ENCODE measurements around the gene SCUBE2. TPM values are rescaled to one million over a fixed set of nuclear protein-coding genes. Genes with fewer than 3 reads are reported as not detected.

Gene SCUBE2
- total and polyA plus RNA-seq, 2 donors, result 2.1 to 2.5 TPM

- H3K36me3 ChIP-seq (ENCODE audit: control insufficient read depth in 2 of 2, insufficient read depth in 2 of 2, low read length in 1 of 2), result no peaks in the 10 kb centered on the region
- no peak for DNase-seq (ENCODE audit: low read depth in 6 of 9, low spot score in 9 of 9)
- H3K27ac ChIP-seq (ENCODE audit: low read depth in 1 of 2, low read length in 1 of 2), result no peak overlapping the region
- H3K4me3 ChIP-seq (ENCODE audit: low read length in 2 of 2), result no peak overlapping the region
- WGBS, result 88% methylated on average over 5 of the region's 5 CpGs
- H3K9me3 ChIP-seq (ENCODE audit: control insufficient read depth in 2 of 2, insufficient read depth in 1 of 2, low read length in 1 of 2), result no peaks in the 10 kb centered on the region
- peaks cover 0 to 2% of the 10 kb centered on the region in 2 donors for H3K27me3 ChIP-seq (ENCODE audit: control insufficient read depth in 2 of 2, insufficient read depth in 1 of 2, low read length in 1 of 2)
- H3K4me1 ChIP-seq (ENCODE audit: control insufficient read depth in 2 of 2, insufficient read depth in 2 of 2, low read length in 2 of 2), result peaks cover 0 to 2% of the 10 kb centered on the region in 2 donors
Measured at GRCh38 chr11:9078113-9079086, 13.0 kb downstream of the SCUBE2 start.

GRCh38 chr11:9077164-9077563, 14.2 kb downstream of the SCUBE2 start:
- WGBS, result 89% methylated on average over 2 of the region's 2 CpGs
- DNase-seq (ENCODE audit: low read depth in 6 of 9, low spot score in 9 of 9), result no peak

GRCh38 chr11:9076661-9077060, 14.7 kb downstream of the SCUBE2 start:
- DNase-seq (ENCODE audit: low read depth in 6 of 9, low spot score in 9 of 9), result no peak
- Histone ChIP-seq H3K27ac (ENCODE audit: low read depth in 1 of 2, low read length in 1 of 2) (no peak overlapping the region), H3K9me3 (ENCODE audit: control insufficient read depth in 2 of 2, insufficient read depth in 1 of 2, low read length in 1 of 2) (no peaks in the 10 kb centered on the region), H3K4me3 (ENCODE audit: low read length in 2 of 2) (no peak overlapping the region), H3K4me1 (ENCODE audit: control insufficient read depth in 2 of 2, insufficient read depth in 2 of 2, low read length in 2 of 2) (peaks cover 0 to 7% of the 10 kb centered on the region in 2 donors), H3K27me3 (ENCODE audit: control insufficient read depth in 2 of 2, insufficient read depth in 1 of 2, low read length in 1 of 2) (peaks cover 0 to 2% of the 10 kb centered on the region in 2 donors), H3K36me3 (ENCODE audit: control insufficient read depth in 2 of 2, insufficient read depth in 2 of 2, low read length in 1 of 2) (no peaks in the 10 kb centered on the region)
- 85% methylated on average over 3 of the region's 3 CpGs for WGBS

More at GRCh38 chr11:9077164-9077563, 14.2 kb downstream of the SCUBE2 start:
- Histone ChIP-seq H3K4me1 (ENCODE audit: control insufficient read depth in 2 of 2, insufficient read depth in 2 of 2, low read length in 2 of 2) (peaks cover 0 to 7% of the 10 kb centered on the region in 2 donors), H3K27me3 (ENCODE audit: control insufficient read depth in 2 of 2, insufficient read depth in 1 of 2, low read length in 1 of 2) (peaks cover 0 to 2% of the 10 kb centered on the region in 2 donors), H3K9me3 (ENCODE audit: control insufficient read depth in 2 of 2, insufficient read depth in 1 of 2, low read length in 1 of 2) (no peaks in the 10 kb centered on the region), H3K4me3 (ENCODE audit: low read length in 2 of 2) (no peak overlapping the region), H3K36me3 (ENCODE audit: control insufficient read depth in 2 of 2, insufficient read depth in 2 of 2, low read length in 1 of 2) (no peaks in the 10 kb centered on the region), H3K27ac (ENCODE audit: low read depth in 1 of 2, low read length in 1 of 2) (no peak overlapping the region)

GRCh38 chr11:9076046-9076445, 15.4 kb downstream of the SCUBE2 start:
- over 99% methylated on average over 3 of the region's 3 CpGs for WGBS
- Histone ChIP-seq H3K9me3 (ENCODE audit: control insufficient read depth in 2 of 2, insufficient read depth in 1 of 2, low read length in 1 of 2) (no peaks in the 10 kb centered on the region), H3K4me3 (ENCODE audit: low read length in 2 of 2) (no peak overlapping the region), H3K27ac (ENCODE audit: low read depth in 1 of 2, low read length in 1 of 2) (no peak overlapping the region), H3K36me3 (ENCODE audit: control insufficient read depth in 2 of 2, insufficient read depth in 2 of 2, low read length in 1 of 2) (no peaks in the 10 kb centered on the region), H3K27me3 (ENCODE audit: control insufficient read depth in 2 of 2, insufficient read depth in 1 of 2, low read length in 1 of 2) (peaks cover 0 to 2% of the 10 kb centered on the region in 2 donors), H3K4me1 (ENCODE audit: control insufficient read depth in 2 of 2, insufficient read depth in 2 of 2, low read length in 2 of 2) (peaks cover 0 to 7% of the 10 kb centered on the region in 2 donors)
- DNase-seq (ENCODE audit: low read depth in 6 of 9, low spot score in 9 of 9), result no peak

- H3K27ac ChIP-seq (ENCODE audit: low read depth in 1 of 2, low read length in 1 of 2), result no peak overlapping the region
- H3K9me3 ChIP-seq (ENCODE audit: control insufficient read depth in 2 of 2, insufficient read depth in 1 of 2, low read length in 1 of 2), result no peaks in the 10 kb centered on the region
- peaks cover 0 to 2% of the 10 kb centered on the region in 2 donors for H3K27me3 ChIP-seq (ENCODE audit: control insufficient read depth in 2 of 2, insufficient read depth in 1 of 2, low read length in 1 of 2)
- H3K4me3 ChIP-seq (ENCODE audit: low read length in 2 of 2), result no peak overlapping the region
- H3K4me1 ChIP-seq (ENCODE audit: control insufficient read depth in 2 of 2, insufficient read depth in 2 of 2, low read length in 2 of 2), result peaks cover 0 to 7% of the 10 kb centered on the region in 2 donors
- H3K36me3 ChIP-seq (ENCODE audit: control insufficient read depth in 2 of 2, insufficient read depth in 2 of 2, low read length in 1 of 2), result no peaks in the 10 kb centered on the region
- 94% methylated on average over 4 of the region's 4 CpGs for WGBS
- DNase-seq (ENCODE audit: low read depth in 6 of 9, low spot score in 9 of 9), result no peak
Measured at GRCh38 chr11:9075556-9075955, 15.8 kb downstream of the SCUBE2 start.

GRCh38 chr11:9074338-9075029, 16.9 kb downstream of the SCUBE2 start:
- Histone ChIP-seq H3K36me3 (ENCODE audit: control insufficient read depth in 2 of 2, insufficient read depth in 2 of 2, low read length in 1 of 2) (no peaks in the 10 kb centered on the region), H3K4me1 (ENCODE audit: control insufficient read depth in 2 of 2, insufficient read depth in 2 of 2, low read length in 2 of 2) (peaks cover 0 to 7% of the 10 kb centered on the region in 2 donors), H3K4me3 (ENCODE audit: low read length in 2 of 2) (no peak overlapping the region), H3K27ac (ENCODE audit: low read depth in 1 of 2, low read length in 1 of 2) (no peak overlapping the region), H3K9me3 (ENCODE audit: control insufficient read depth in 2 of 2, insufficient read depth in 1 of 2, low read length in 1 of 2) (no peaks in the 10 kb centered on the region), H3K27me3 (ENCODE audit: control insufficient read depth in 2 of 2, insufficient read depth in 1 of 2, low read length in 1 of 2) (peaks cover 0 to 2% of the 10 kb centered on the region in 2 donors)
- no peak for DNase-seq (ENCODE audit: low read depth in 6 of 9, low spot score in 9 of 9)
- WGBS, result 88% methylated on average over 15 of the region's 15 CpGs

- H3K36me3 ChIP-seq (ENCODE audit: control insufficient read depth in 2 of 2, insufficient read depth in 2 of 2, low read length in 1 of 2), result no peaks in the 10 kb centered on the region
- no peak for DNase-seq (ENCODE audit: low read depth in 6 of 9, low spot score in 9 of 9)
- no peaks in the 10 kb centered on the region for H3K9me3 ChIP-seq (ENCODE audit: control insufficient read depth in 2 of 2, insufficient read depth in 1 of 2, low read length in 1 of 2)
- no peak overlapping the region for H3K4me3 ChIP-seq (ENCODE audit: low read length in 2 of 2)
- WGBS, result 98% methylated on average over 6 of the region's 6 CpGs
- H3K27ac ChIP-seq (ENCODE audit: low read depth in 1 of 2, low read length in 1 of 2), result no peak overlapping the region
- peaks cover 0 to 7% of the 10 kb centered on the region in 2 donors for H3K4me1 ChIP-seq (ENCODE audit: control insufficient read depth in 2 of 2, insufficient read depth in 2 of 2, low read length in 2 of 2)
- peaks cover 0 to 2% of the 10 kb centered on the region in 2 donors for H3K27me3 ChIP-seq (ENCODE audit: control insufficient read depth in 2 of 2, insufficient read depth in 1 of 2, low read length in 1 of 2)
Measured at GRCh38 chr11:9073466-9074225, 17.8 kb downstream of the SCUBE2 start.

- DNase-seq (ENCODE audit: low read depth in 6 of 9, low spot score in 9 of 9), result no peak
- H3K9me3 ChIP-seq (ENCODE audit: control insufficient read depth in 2 of 2, insufficient read depth in 1 of 2, low read length in 1 of 2), result no peaks in the 10 kb centered on the region
- no peak overlapping the region for H3K4me3 ChIP-seq (ENCODE audit: low read length in 2 of 2)
- H3K36me3 ChIP-seq (ENCODE audit: control insufficient read depth in 2 of 2, insufficient read depth in 2 of 2, low read length in 1 of 2), result no peaks in the 10 kb centered on the region
- peaks cover 0 to 7% of the 10 kb centered on the region in 2 donors for H3K4me1 ChIP-seq (ENCODE audit: control insufficient read depth in 2 of 2, insufficient read depth in 2 of 2, low read length in 2 of 2)
- H3K27me3 ChIP-seq (ENCODE audit: control insufficient read depth in 2 of 2, insufficient read depth in 1 of 2, low read length in 1 of 2), result peaks cover 0 to 2% of the 10 kb centered on the region in 2 donors
- no peak overlapping the region for H3K27ac ChIP-seq (ENCODE audit: low read depth in 1 of 2, low read length in 1 of 2)
- 67% methylated on average over 7 of the region's 7 CpGs for WGBS
Measured at GRCh38 chr11:9072626-9073176, 18.7 kb downstream of the SCUBE2 start.

Data from thymus (tissue), 11 donors.